OCI-LY1 (cell line): ENCODE measurements around the gene BLOC1S1.

Experiments used
- H2AFZ ChIP-seq: fragments of 200-600 bp; sonication (generic), shearing (Covaris generic); 2 replicates; pipeline ENCODE4 v1.6.0; 2014; ENCODE audit warnings: antibody characterized with exemption, mild to moderate bottlenecking, low read length
- H3F3A ChIP-seq: fragments of 200-600 bp; sonication (generic), shearing (Covaris generic); 2 replicates; pipeline ENCODE4 v1.6.0; 2014; ENCODE audit warnings: mild to moderate bottlenecking, antibody characterized with exemption, low read length, moderate library complexity; ENCODE audit not compliant: insufficient read depth
- H3K27ac ChIP-seq: fragments of 200-600 bp; sonication (generic); 2 replicates; pipeline ENCODE4 v1.5.1; 2014; ENCODE audit warnings: low read length, mixed run types, mild to moderate bottlenecking, low read depth; ENCODE audit not compliant: poor library complexity, severe bottlenecking
- H3K27me3 ChIP-seq: fragments of 200-600 bp; sonication (generic); 2 replicates; pipeline ENCODE4 v1.6.0; 2014; ENCODE audit warnings: antibody characterized with exemption, mild to moderate bottlenecking, low read length, moderate library complexity; ENCODE audit not compliant: insufficient read depth
- H3K36me3 ChIP-seq: fragments of 200-600 bp; sonication (generic); 2 replicates; pipeline ENCODE4 v1.6.1; 2014; ENCODE audit warnings: mild to moderate bottlenecking, antibody characterized with exemption, low read length, moderate library complexity, mixed read lengths; ENCODE audit not compliant: insufficient read depth
- H3K4me1 ChIP-seq: fragments of 200-600 bp; sonication (generic); 2 replicates; pipeline ENCODE4 v1.5.1; 2014; ENCODE audit warnings: mild to moderate bottlenecking, low read length, moderate library complexity; ENCODE audit not compliant: insufficient read depth, severe bottlenecking
- H3K4me2 ChIP-seq: fragments of 200-600 bp; sonication (generic), shearing (Covaris generic); 2 replicates; pipeline ENCODE4 v1.6.1; 2014; ENCODE audit warnings: low read length
- H3K4me3 ChIP-seq: fragments of 200-600 bp; sonication (generic); 2 replicates; pipeline ENCODE4 v1.5.1; 2014; ENCODE audit warnings: low read length, low read depth, mild to moderate bottlenecking, mixed read lengths; ENCODE audit not compliant: poor library complexity, severe bottlenecking
- H3K79me2 ChIP-seq: fragments of 200-600 bp; shearing (Covaris generic); 2 replicates; pipeline ENCODE4 v1.6.1; 2016; ENCODE audit warnings: mixed run types, low read length, mixed read lengths; ENCODE audit not compliant: insufficient read depth
- H3K9ac ChIP-seq: fragments of 200-600 bp; sonication (generic), shearing (Covaris generic); 2 replicates; pipeline ENCODE4 v1.6.1; 2014; ENCODE audit warnings: mild to moderate bottlenecking, low read length, mixed read lengths
- H3K9me2 ChIP-seq: fragments of 200-600 bp; sonication (generic), shearing (Covaris generic); 2 replicates; pipeline ENCODE4 v1.6.1; 2014; ENCODE audit warnings: low read depth, mild to moderate bottlenecking, low read length, mixed read lengths
- H3K9me3 ChIP-seq: fragments of 200-600 bp; shearing (Covaris generic); 2 replicates; pipeline ENCODE4 v1.6.1; 2014; ENCODE audit warnings: low read length, mixed read lengths
- H4K20me1 ChIP-seq: fragments of 200-600 bp; sonication (generic), shearing (Covaris generic); 2 replicates; pipeline ENCODE4 v1.6.0; 2016; ENCODE audit warnings: mild to moderate bottlenecking, low read length; ENCODE audit not compliant: insufficient read depth
- EZH2 ChIP-seq: fragments of 200-600 bp; sonication (generic), shearing (Covaris generic); IDR thresholded peaks from 2 replicates; pipeline ENCODE4 v1.8.0; 2017; ENCODE audit warnings: borderline replicate concordance, mixed run types, mild to moderate bottlenecking, antibody characterized with exemption, low read length, moderate library complexity, mixed read lengths
- TF ChIP-seq, protein P1 (sequence below): fragments of 200-600 bp; sonication (generic), shearing (Covaris generic); IDR thresholded peaks from 2 replicates; pipeline ENCODE4 v1.5.1; 2017; ENCODE audit warnings: mild to moderate bottlenecking, antibody characterized with exemption, low read length, moderate library complexity, mixed read lengths

Gene BLOC1S1

DNA sequence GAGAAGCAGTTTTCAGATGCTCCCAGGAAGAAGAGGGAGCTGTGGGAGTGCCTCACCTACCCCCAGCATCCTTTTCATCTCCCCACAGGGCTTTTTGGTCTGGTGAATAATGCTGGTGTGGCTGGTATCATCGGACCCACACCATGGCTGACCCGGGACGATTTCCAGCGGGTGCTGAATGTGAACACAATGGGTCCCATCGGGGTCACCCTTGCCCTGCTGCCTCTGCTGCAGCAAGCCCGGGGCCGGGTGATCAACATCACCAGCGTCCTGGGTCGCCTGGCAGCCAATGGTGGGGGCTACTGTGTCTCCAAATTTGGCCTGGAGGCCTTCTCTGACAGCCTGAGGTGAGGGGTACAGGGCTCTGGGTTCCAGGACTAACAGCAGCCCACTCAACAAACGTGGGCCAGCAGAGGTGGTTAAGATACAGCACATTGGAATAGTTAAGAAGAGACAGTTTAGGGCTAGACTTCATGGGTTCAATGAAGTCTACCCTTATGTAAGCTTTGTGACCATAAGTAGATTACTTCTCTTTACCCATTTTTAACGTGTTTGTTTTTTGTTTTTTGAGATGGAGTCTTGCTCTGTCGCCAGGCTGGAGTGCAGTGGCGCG is 5.9 kb downstream of the BLOC1S1 start:
- Histone ChIP-seq H3K79me2 (no peaks in the 10 kb centered on the region), H3K9ac (no peak overlapping the region), H2AFZ (no peak overlapping the region), H3K9me3 (no peaks in the 10 kb centered on the region), H3K4me3 (no peak overlapping the region), H3K4me1 (peaks cover 39% of the 10 kb centered on the region), H3K9me2 (no peaks in the 10 kb centered on the region), H4K20me1 (no peaks in the 10 kb centered on the region), H3K4me2 (no peak overlapping the region), H3K27ac (no peak overlapping the region), H3K36me3 (no peaks in the 10 kb centered on the region), H3K27me3 (no peaks in the 10 kb centered on the region), H3F3A (peaks cover 3% of the 10 kb centered on the region; the same call in 1 of the 2 replicates)
- TF ChIP-seq EZH2, result no peak
- TF ChIP-seq, protein P1, sequence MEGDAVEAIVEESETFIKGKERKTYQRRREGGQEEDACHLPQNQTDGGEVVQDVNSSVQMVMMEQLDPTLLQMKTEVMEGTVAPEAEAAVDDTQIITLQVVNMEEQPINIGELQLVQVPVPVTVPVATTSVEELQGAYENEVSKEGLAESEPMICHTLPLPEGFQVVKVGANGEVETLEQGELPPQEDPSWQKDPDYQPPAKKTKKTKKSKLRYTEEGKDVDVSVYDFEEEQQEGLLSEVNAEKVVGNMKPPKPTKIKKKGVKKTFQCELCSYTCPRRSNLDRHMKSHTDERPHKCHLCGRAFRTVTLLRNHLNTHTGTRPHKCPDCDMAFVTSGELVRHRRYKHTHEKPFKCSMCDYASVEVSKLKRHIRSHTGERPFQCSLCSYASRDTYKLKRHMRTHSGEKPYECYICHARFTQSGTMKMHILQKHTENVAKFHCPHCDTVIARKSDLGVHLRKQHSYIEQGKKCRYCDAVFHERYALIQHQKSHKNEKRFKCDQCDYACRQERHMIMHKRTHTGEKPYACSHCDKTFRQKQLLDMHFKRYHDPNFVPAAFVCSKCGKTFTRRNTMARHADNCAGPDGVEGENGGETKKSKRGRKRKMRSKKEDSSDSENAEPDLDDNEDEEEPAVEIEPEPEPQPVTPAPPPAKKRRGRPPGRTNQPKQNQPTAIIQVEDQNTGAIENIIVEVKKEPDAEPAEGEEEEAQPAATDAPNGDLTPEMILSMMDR, result no peak

GRCh38 chr12:55722948-55723347 is 7.1 kb downstream of the BLOC1S1 start:
- no peaks in the 10 kb centered on the region for H3K27me3 ChIP-seq
- peaks cover 3% of the 10 kb centered on the region; the same call in 1 of the 2 replicates for H3F3A ChIP-seq
- no peaks in the 10 kb centered on the region for H3K79me2 ChIP-seq
- H3K4me1 ChIP-seq, result peaks cover 39% of the 10 kb centered on the region
- no peak overlapping the region for H3K4me3 ChIP-seq
- H3K27ac ChIP-seq, result peak overlapping the region; percentile 51
- H2AFZ ChIP-seq, result no peak overlapping the region
- no peaks in the 10 kb centered on the region for H3K9me2 ChIP-seq
- H4K20me1 ChIP-seq, result no peaks in the 10 kb centered on the region
- no peaks in the 10 kb centered on the region for H3K9me3 ChIP-seq
- TF ChIP-seq, protein P1, result no peak
- no peak for TF ChIP-seq EZH2
- H3K36me3 ChIP-seq, result no peaks in the 10 kb centered on the region
- H3K4me2 ChIP-seq, result no peak overlapping the region
- no peak overlapping the region; the same call in 1 of the 2 replicates for H3K9ac ChIP-seq

- Histone ChIP-seq H2AFZ (no peak overlapping the region), H3K4me2 (no peak overlapping the region), H3K27me3 (no peaks in the 10 kb centered on the region), H3K36me3 (no peaks in the 10 kb centered on the region), H4K20me1 (no peaks in the 10 kb centered on the region), H3K9me3 (no peaks in the 10 kb centered on the region), H3K27ac (peak overlapping the region; percentile 51), H3K4me1 (peaks cover 35% of the 10 kb centered on the region), H3K79me2 (no peaks in the 10 kb centered on the region), H3K9me2 (no peaks in the 10 kb centered on the region), H3K4me3 (no peak overlapping the region), H3F3A (peaks cover 3% of the 10 kb centered on the region; the same call in 1 of the 2 replicates), H3K9ac (no peak overlapping the region; the same call in 1 of the 2 replicates)
- TF ChIP-seq, protein P1, result no peak
- TF ChIP-seq EZH2, result no peak
These were observed 7.8 kb downstream of the BLOC1S1 start for GRCh38 chr12:55723516-55724225.
